CD4-positive, CD25-positive, alpha-beta regulatory T cell (primary cell): ENCODE data around the gene HPCAL4. TPM values are rescaled to one million over a fixed set of nuclear protein-coding genes. Genes with fewer than 3 reads are reported as not detected.

Source experiments
- ATAC-seq, 2 donors: fragments of 150-1000 bp; cut with Tn5 transposase; one replicate each; pipeline ENCODE4 v1.10.0; 2021; ENCODE audit warnings: low read depth in 2 of 2, moderate number of reproducible peaks in 2 of 2, moderate library complexity in 1 of 2
- DNase-seq, 3 donors: peaks; one replicate each; pipeline versions ENCODE4 v3.0.0 to v3.0.0-alpha.2; 2012 to 2022; ENCODE audit warnings: mixed read lengths in 1 of 3
- H3K27ac ChIP-seq: one replicate; pipeline ENCODE4 v1.7.0; 2013; ENCODE audit warnings: mild to moderate bottlenecking, low read length; ENCODE audit not compliant: insufficient read depth, poor library complexity, severe bottlenecking
- H3K27me3 ChIP-seq: one replicate; pipeline ENCODE4 v1.7.0; 2013; ENCODE audit warnings: low read length; ENCODE audit not compliant: control insufficient read depth, insufficient read depth
- H3K36me3 ChIP-seq: one replicate; pipeline ENCODE4 v1.7.0; 2013; ENCODE audit warnings: mild to moderate bottlenecking, low read length, moderate library complexity; ENCODE audit not compliant: control insufficient read depth, insufficient read depth
- H3K4me1 ChIP-seq: 2 replicates; pipeline ENCODE4 v1.7.0; 2013; ENCODE audit warnings: mild to moderate bottlenecking, low read length; ENCODE audit not compliant: insufficient read depth, control insufficient read depth, poor library complexity, severe bottlenecking
- H3K4me3 ChIP-seq: one replicate; pipeline ENCODE4 v1.7.0; 2013; ENCODE audit warnings: low read depth, mild to moderate bottlenecking, low read length, moderate library complexity
- H3K9me3 ChIP-seq, 2 experiments: 1 replicate in 1 of 2; 2 replicates in 1 of 2; pipeline ENCODE4 v1.7.0; 2013; ENCODE audit warnings: low read length in 2 of 2, mild to moderate bottlenecking in 1 of 2, moderate library complexity in 1 of 2; ENCODE audit not compliant: control insufficient read depth in 2 of 2
- H3K27ac Mint-ChIP-seq, 3 donors: one replicate each; pipeline ENCODE4 v1.8.0; 2020 to 2022; ENCODE audit warnings: mild to moderate bottlenecking in 3 of 3, mixed read lengths in 3 of 3, moderate library complexity in 2 of 3
- H3K27me3 Mint-ChIP-seq: one replicate; pipeline ENCODE4 v1.8.0; 2022; ENCODE audit warnings: mild to moderate bottlenecking, mixed read lengths
- H3K36me3 Mint-ChIP-seq: one replicate; pipeline ENCODE4 v1.8.0; 2020; ENCODE audit warnings: mixed read lengths
- H3K4me1 Mint-ChIP-seq, 4 donors: one replicate each; pipeline ENCODE4 v1.8.0; 2020 to 2022; ENCODE audit warnings: mixed read lengths in 4 of 4, mild to moderate bottlenecking in 1 of 4
- H3K4me3 Mint-ChIP-seq, 4 donors: one replicate each; pipeline ENCODE4 v1.8.0; 2020 to 2022; ENCODE audit warnings: mild to moderate bottlenecking in 4 of 4, mixed read lengths in 4 of 4, moderate library complexity in 3 of 4
- H3K9me3 Mint-ChIP-seq, 7 donors: one replicate each; pipeline ENCODE4 v1.8.0; 2020 to 2022; ENCODE audit warnings: mixed read lengths in 7 of 7, mild to moderate bottlenecking in 3 of 7, moderate library complexity in 2 of 7
- polyA plus RNA-seq, 4 donors: library from polyadenylated mRNA; unstranded; fragments of 300-500 nt; fragmentation: Illumina TruSeq; gene quantifications; one replicate each; pipeline ENCODE4 v1.2.3, GENCODE V29; 2021
- total RNA-seq: library from RNA; stranded (reverse); gene quantifications from one replicate; pipeline ENCODE4 v1.2.3, GENCODE V29; 2022

The HPCAL4 gene
- total and polyA plus RNA-seq, 5 donors from 2014 or later, result 9.5 to 19.7 (median 13.8) TPM

DNA sequence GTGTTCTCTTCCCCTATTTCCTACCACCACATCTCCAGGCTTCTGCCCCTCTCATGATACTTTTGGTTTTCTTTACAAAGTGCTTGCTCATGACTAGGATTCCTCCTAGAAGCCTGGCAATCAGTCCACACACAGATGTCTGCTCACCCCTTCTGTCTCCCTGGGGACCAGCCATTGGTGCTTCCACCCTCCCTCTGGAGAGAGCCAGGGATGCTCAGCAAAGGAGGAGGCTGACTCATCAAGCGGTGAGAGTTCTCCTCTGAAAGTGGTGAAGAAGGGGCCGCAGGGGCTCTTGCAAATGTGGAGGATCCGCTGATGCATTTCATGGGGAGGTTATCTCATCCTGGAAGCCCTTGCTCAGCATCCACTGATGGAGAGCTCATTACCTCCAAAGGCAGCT lies 33.8 kb downstream of the HPCAL4 start:
- ATAC-seq (no peak), DNase-seq (no peak)
- no peaks in the 10 kb centered on the region for H3K9me3 Mint-ChIP-seq
- peaks cover 0 to 17% (median 9%) of the 10 kb centered on the region in 4 donors for H3K4me1 Mint-ChIP-seq
- Histone ChIP-seq H3K36me3 (no peaks in the 10 kb centered on the region), H3K4me1 (peaks cover 9% of the 10 kb centered on the region), H3K27ac (no peak overlapping the region), H3K4me3 (no peak overlapping the region), H3K9me3 (no peaks in the 10 kb centered on the region), H3K27me3 (no peaks in the 10 kb centered on the region)
- no peaks in the 10 kb centered on the region for H3K36me3 Mint-ChIP-seq
- peak overlapping the region in 1 of 3 donors; percentile 2 for H3K27ac Mint-ChIP-seq
- H3K4me3 Mint-ChIP-seq, result no peak overlapping the region
- H3K27me3 Mint-ChIP-seq, result peaks cover 4% of the 10 kb centered on the region

DNA sequence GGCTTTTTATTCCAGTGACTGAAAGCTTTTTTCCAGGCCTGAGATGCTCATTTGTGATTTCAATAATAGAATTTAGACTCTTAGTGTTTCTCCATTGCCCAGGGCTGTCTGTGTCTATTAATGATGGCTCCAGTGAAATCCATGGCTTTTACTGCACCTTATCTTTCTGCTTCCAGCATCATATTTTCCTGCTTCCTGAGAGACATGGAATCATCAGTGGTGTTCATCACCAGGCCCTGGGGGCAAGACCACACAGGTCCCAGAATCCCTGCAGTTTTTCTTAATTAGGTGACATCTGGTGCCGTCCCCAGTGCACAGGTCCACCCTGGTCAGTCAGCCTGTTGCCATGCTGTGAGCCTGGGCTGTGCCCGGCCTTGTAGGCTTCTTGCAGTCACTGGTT lies 34.8 kb downstream of the HPCAL4 start:
- Histone ChIP-seq H3K4me3 (no peak overlapping the region), H3K4me1 (peaks cover 9% of the 10 kb centered on the region), H3K27me3 (no peaks in the 10 kb centered on the region), H3K9me3 (no peaks in the 10 kb centered on the region), H3K27ac (no peak overlapping the region), H3K36me3 (no peaks in the 10 kb centered on the region)
- Mint-ChIP-seq H3K27ac (no peak overlapping the region), H3K36me3 (no peaks in the 10 kb centered on the region), H3K9me3 (no peaks in the 10 kb centered on the region), H3K4me3 (no peak overlapping the region), H3K27me3 (peaks cover 4% of the 10 kb centered on the region), H3K4me1 (peaks cover 0 to 17% (median 9%) of the 10 kb centered on the region in 4 donors)
- DNase-seq, result no peak
- no peak for ATAC-seq

DNA sequence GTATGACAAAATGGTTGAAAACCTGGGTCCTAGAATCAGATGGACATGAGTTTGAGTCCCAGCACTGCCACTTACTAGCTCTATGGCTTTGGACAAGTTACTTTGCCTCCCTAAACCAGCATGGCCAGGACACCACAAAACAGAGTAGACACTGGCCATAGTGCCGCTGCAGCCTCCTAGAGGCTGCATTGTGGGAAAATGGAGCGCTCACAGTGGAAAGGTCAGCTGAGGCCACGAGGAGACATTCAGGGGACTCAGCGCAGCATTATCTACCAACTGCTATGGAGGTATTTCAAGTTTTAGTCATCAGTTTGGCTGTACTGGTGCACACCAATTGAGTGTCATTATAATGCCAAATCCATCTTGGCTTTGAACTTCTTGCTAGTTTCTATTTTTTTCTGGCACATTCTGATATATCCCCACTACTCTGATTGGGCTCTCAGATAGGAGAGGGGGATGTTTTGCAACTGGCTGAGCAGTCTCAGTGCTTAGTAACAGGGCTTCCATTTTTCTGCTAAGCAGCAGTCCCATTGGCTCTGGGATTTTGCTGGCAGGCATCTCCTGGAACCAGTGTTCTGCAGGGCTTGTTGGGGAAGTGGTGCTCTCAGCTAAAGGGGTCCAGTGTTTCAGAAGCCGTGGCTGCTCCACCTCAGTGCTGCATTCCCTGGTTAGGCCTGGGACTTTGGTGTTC lies 35.5 kb downstream of the HPCAL4 start:
- Mint-ChIP-seq H3K4me1 (peaks cover 0 to 17% (median 9%) of the 10 kb centered on the region in 4 donors), H3K27me3 (peaks cover 4% of the 10 kb centered on the region), H3K36me3 (no peaks in the 10 kb centered on the region), H3K9me3 (no peaks in the 10 kb centered on the region), H3K4me3 (no peak overlapping the region), H3K27ac (no peak overlapping the region)
- Histone ChIP-seq H3K27me3 (no peaks in the 10 kb centered on the region), H3K4me1 (peaks cover 9% of the 10 kb centered on the region), H3K4me3 (no peak overlapping the region), H3K27ac (no peak overlapping the region), H3K36me3 (no peaks in the 10 kb centered on the region), H3K9me3 (no peaks in the 10 kb centered on the region)
- DNase-seq, result no peak
- ATAC-seq, result no peak

GRCh38 chr1:39654291-39654690 lies 36.9 kb downstream of the HPCAL4 start:
- H3K27me3 ChIP-seq, result no peaks in the 10 kb centered on the region
- no peaks in the 10 kb centered on the region for H3K9me3 Mint-ChIP-seq
- H3K4me3 ChIP-seq, result no peak overlapping the region
- H3K27ac ChIP-seq, result no peak overlapping the region
- H3K4me3 Mint-ChIP-seq, result no peak overlapping the region
- no peaks in the 10 kb centered on the region for H3K9me3 ChIP-seq
- peaks cover 0 to 17% (median 9%) of the 10 kb centered on the region in 4 donors for H3K4me1 Mint-ChIP-seq
- no peak for DNase-seq
- peaks cover 4% of the 10 kb centered on the region for H3K27me3 Mint-ChIP-seq
- H3K36me3 ChIP-seq, result no peaks in the 10 kb centered on the region
- no peaks in the 10 kb centered on the region for H3K36me3 Mint-ChIP-seq
- no peak overlapping the region for H3K27ac Mint-ChIP-seq
- peaks cover 9% of the 10 kb centered on the region for H3K4me1 ChIP-seq
- no peak for ATAC-seq

- H3K4me1 Mint-ChIP-seq, result peaks cover 0 to 17% (median 9%) of the 10 kb centered on the region in 4 donors
- no peaks in the 10 kb centered on the region for H3K36me3 ChIP-seq
- H3K4me1 ChIP-seq, result peaks cover 9% of the 10 kb centered on the region
- no peaks in the 10 kb centered on the region for H3K27me3 ChIP-seq
- no peak overlapping the region for H3K27ac ChIP-seq
- peak overlapping the region in 1 of 3 donors; percentile 29 for H3K27ac Mint-ChIP-seq
- H3K4me3 ChIP-seq, result no peak overlapping the region
- DNase-seq (peak; percentile 50 to 82 (median 71)), ATAC-seq (peak; percentile 68 to 76)
- no peak overlapping the region for H3K4me3 Mint-ChIP-seq
- H3K9me3 ChIP-seq, result no peaks in the 10 kb centered on the region
- H3K27me3 Mint-ChIP-seq, result peaks cover 4% of the 10 kb centered on the region
- H3K9me3 Mint-ChIP-seq, result no peaks in the 10 kb centered on the region
- H3K36me3 Mint-ChIP-seq, result no peaks in the 10 kb centered on the region
Observed at GRCh38 chr1:39653546-39654031, 37.6 kb downstream of the HPCAL4 start.

DNA sequence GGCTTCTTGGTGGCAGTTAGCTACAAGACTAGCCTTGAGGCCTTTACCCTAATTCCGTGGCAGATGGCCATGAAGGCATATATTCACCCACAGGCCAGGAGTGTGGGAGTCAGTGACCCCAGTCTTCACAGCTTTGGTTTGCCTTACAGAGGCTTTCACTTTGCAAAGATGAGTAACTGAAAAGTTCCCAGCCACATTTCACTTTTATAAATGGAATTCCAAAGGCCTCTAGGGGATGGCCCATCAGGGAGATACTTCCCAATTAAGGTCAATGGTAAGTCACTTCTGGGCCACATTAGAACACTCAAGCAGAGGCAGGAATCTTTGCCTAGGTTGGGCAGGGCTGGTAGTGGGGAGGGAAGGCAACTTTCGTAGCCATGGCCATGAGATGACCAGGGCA lies 38.7 kb downstream of the HPCAL4 start:
- DNase-seq (no peak), ATAC-seq (no peak)
- H3K4me3 ChIP-seq, result no peak overlapping the region
- H3K36me3 Mint-ChIP-seq, result no peaks in the 10 kb centered on the region
- H3K27me3 Mint-ChIP-seq, result peaks cover 4% of the 10 kb centered on the region
- no peak overlapping the region for H3K27ac ChIP-seq
- H3K27ac Mint-ChIP-seq, result no peak overlapping the region
- H3K27me3 ChIP-seq, result no peaks in the 10 kb centered on the region
- H3K36me3 ChIP-seq, result no peaks in the 10 kb centered on the region
- peaks cover 0 to 11% (median 5%) of the 10 kb centered on the region in 4 donors for H3K4me1 Mint-ChIP-seq
- no peaks in the 10 kb centered on the region for H3K9me3 ChIP-seq
- no peaks in the 10 kb centered on the region for H3K9me3 Mint-ChIP-seq
- H3K4me1 ChIP-seq, result peaks cover 4% of the 10 kb centered on the region
- no peak overlapping the region for H3K4me3 Mint-ChIP-seq

DNA sequence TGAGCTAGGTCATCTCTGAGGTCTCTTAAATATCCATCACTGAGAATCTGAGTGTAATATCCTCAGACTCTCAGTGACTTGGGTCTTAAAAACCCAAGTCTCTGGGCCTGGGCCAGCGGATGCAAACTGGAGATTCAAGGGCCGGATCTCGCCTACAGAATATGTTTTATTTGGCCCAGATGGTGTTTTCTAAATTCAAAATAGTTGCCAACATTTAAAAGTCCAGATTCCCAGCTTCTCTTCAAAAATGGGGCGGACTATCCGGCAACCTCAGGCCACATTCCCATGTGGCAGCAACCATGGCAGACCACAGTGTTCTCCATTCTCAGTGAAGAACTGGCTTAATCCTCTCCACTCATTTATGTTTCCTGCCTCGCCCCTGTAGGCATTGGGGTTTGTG lies 39.1 kb downstream of the HPCAL4 start:
- peaks cover 0 to 6% (median 5%) of the 10 kb centered on the region in 4 donors for H3K4me1 Mint-ChIP-seq
- no peak overlapping the region for H3K27ac Mint-ChIP-seq

GRCh38 chr1:39650431-39650830 lies 40.8 kb downstream of the HPCAL4 start:
- no peaks in the 10 kb centered on the region for H3K9me3 Mint-ChIP-seq
- Histone ChIP-seq H3K27ac (no peak overlapping the region), H3K36me3 (no peaks in the 10 kb centered on the region), H3K4me3 (no peak overlapping the region), H3K27me3 (no peaks in the 10 kb centered on the region), H3K4me1 (peaks cover 4% of the 10 kb centered on the region), H3K9me3 (no peaks in the 10 kb centered on the region)
- no peak overlapping the region for H3K4me3 Mint-ChIP-seq
- H3K27ac Mint-ChIP-seq, result no peak overlapping the region
- ATAC-seq (no peak), DNase-seq (no peak)
- peaks cover 9% of the 10 kb centered on the region for H3K27me3 Mint-ChIP-seq
- H3K4me1 Mint-ChIP-seq, result peaks cover 0 to 6% (median 4%) of the 10 kb centered on the region in 4 donors
- no peaks in the 10 kb centered on the region for H3K36me3 Mint-ChIP-seq

More for the DNA sequence above, 39.1 kb downstream of the HPCAL4 start:
- Mint-ChIP-seq H3K36me3 (no peaks in the 10 kb centered on the region), H3K9me3 (no peaks in the 10 kb centered on the region), H3K4me3 (no peak overlapping the region), H3K27me3 (peaks cover 7% of the 10 kb centered on the region)
- DNase-seq (no peak), ATAC-seq (no peak)
- no peak overlapping the region for H3K4me3 ChIP-seq
- H3K9me3 ChIP-seq, result no peaks in the 10 kb centered on the region
- peaks cover 4% of the 10 kb centered on the region for H3K4me1 ChIP-seq
- no peaks in the 10 kb centered on the region for H3K27me3 ChIP-seq
- H3K36me3 ChIP-seq, result no peaks in the 10 kb centered on the region
- no peak overlapping the region for H3K27ac ChIP-seq
